MM.1S (cell line): ENCODE results near the gene LEO1.

Experiments used
- DNase-seq: peaks from one replicate; pipeline ENCODE4 v3.0.0-alpha.2; 2015
- H2AFZ ChIP-seq: fragments of 300-600 bp; sonication (generic); 2 replicates; pipeline ENCODE4 v1.6.0; 2016; ENCODE audit warnings: antibody characterized with exemption, low read length
- H3F3A ChIP-seq: fragments of 300-600 bp; sonication (generic); 2 replicates; pipeline ENCODE4 v1.6.1; 2016; ENCODE audit warnings: mild to moderate bottlenecking, antibody characterized with exemption, low read length, moderate library complexity, mixed read lengths; ENCODE audit not compliant: insufficient read depth
- H3K27ac ChIP-seq: fragments of 300-600 bp; sonication (generic); 2 replicates; pipeline ENCODE4 v1.5.1; 2016; ENCODE audit warnings: mild to moderate bottlenecking, low read length
- H3K27me3 ChIP-seq: fragments of 300-600 bp; sonication (generic); replicated peaks from 2 replicates; pipeline ENCODE4 v1.6.0; 2016; ENCODE audit warnings: low read length; ENCODE audit not compliant: insufficient read depth
- H3K36me3 ChIP-seq: fragments of 300-600 bp; sonication (generic); replicated peaks from 2 replicates; pipeline ENCODE4 v1.6.1; 2016; ENCODE audit warnings: mild to moderate bottlenecking, low read length, mixed read lengths; ENCODE audit not compliant: insufficient read depth
- H3K4me1 ChIP-seq: fragments of 300-600 bp; sonication (generic); 2 replicates; pipeline ENCODE4 v1.6.1; 2016; ENCODE audit warnings: low read length, mixed read lengths
- H3K4me2 ChIP-seq: fragments of 300-600 bp; sonication (generic); 2 replicates; pipeline ENCODE4 v1.6.0; 2016; ENCODE audit warnings: low read depth, low read length
- H3K4me3 ChIP-seq: fragments of 300-600 bp; sonication (generic); 2 replicates; pipeline ENCODE4 v1.5.1; 2016; ENCODE audit warnings: low read length, mixed read lengths
- H3K79me2 ChIP-seq: fragments of 300-600 bp; sonication (generic); 2 replicates; pipeline ENCODE4 v1.6.1; 2016; ENCODE audit warnings: mixed run types, low read length, mixed read lengths
- H3K9ac ChIP-seq: fragments of 300-600 bp; sonication (generic); 2 replicates; pipeline ENCODE4 v1.6.1; 2016; ENCODE audit warnings: low read length, mixed read lengths
- H3K9me2 ChIP-seq: fragments of 300-600 bp; sonication (generic); replicated peaks from 2 replicates; pipeline ENCODE4 v1.6.1; 2016; ENCODE audit warnings: mild to moderate bottlenecking, low read length, mixed read lengths; ENCODE audit not compliant: insufficient read depth
- H3K9me3 ChIP-seq: fragments of 300-600 bp; sonication (generic); replicated peaks from 2 replicates; pipeline ENCODE4 v1.6.1; 2016; ENCODE audit warnings: mild to moderate bottlenecking, low read length, mixed read lengths; ENCODE audit not compliant: insufficient read depth
- H4K20me1 ChIP-seq: fragments of 300-600 bp; sonication (generic); 2 replicates; pipeline ENCODE4 v1.6.1; 2016; ENCODE audit warnings: mild to moderate bottlenecking, low read length, moderate library complexity, mixed read lengths; ENCODE audit not compliant: insufficient read depth
- EZH2 ChIP-seq: fragments of 300-600 bp; sonication (generic); optimal IDR thresholded peaks from 2 replicates; pipeline ENCODE3; 2017; ENCODE audit warnings: low read depth, mild to moderate bottlenecking, antibody characterized with exemption, low read length, mixed read lengths
- EZH2phosphoT487 ChIP-seq: fragments of 300-600 bp; sonication (generic); IDR thresholded peaks from 2 replicates; pipeline ENCODE4 v1.6.1; 2018; ENCODE audit warnings: antibody characterized with exemption, low read length
- TF ChIP-seq, protein P1 (sequence below): fragments of 300-600 bp; sonication (generic); IDR thresholded peaks from 2 replicates; pipeline ENCODE4 v1.5.1; 2016; ENCODE audit warnings: antibody characterized with exemption, low read length, mixed read lengths

Gene LEO1

DNA sequence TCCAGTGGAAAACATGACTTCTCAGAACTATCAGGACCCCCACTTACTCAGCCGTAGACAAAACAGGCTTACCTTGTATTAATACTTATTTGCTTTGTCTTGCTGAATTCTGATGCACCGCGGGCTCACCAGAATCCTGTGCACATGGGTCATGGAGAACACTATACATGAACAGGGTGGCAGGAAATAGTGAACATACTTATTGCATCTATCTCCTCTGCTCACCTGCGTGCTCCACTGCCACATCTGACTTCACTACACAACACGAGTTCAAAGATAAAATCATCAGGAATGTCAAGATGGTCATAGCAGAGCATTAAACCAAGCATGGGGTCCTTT, 36.8 kb upstream of the LEO1 start:
- H2AFZ ChIP-seq, result no peak overlapping the region
- TF ChIP-seq EZH2phosphoT487 (no peak), EZH2 (no peak)
- TF ChIP-seq, protein P1, sequence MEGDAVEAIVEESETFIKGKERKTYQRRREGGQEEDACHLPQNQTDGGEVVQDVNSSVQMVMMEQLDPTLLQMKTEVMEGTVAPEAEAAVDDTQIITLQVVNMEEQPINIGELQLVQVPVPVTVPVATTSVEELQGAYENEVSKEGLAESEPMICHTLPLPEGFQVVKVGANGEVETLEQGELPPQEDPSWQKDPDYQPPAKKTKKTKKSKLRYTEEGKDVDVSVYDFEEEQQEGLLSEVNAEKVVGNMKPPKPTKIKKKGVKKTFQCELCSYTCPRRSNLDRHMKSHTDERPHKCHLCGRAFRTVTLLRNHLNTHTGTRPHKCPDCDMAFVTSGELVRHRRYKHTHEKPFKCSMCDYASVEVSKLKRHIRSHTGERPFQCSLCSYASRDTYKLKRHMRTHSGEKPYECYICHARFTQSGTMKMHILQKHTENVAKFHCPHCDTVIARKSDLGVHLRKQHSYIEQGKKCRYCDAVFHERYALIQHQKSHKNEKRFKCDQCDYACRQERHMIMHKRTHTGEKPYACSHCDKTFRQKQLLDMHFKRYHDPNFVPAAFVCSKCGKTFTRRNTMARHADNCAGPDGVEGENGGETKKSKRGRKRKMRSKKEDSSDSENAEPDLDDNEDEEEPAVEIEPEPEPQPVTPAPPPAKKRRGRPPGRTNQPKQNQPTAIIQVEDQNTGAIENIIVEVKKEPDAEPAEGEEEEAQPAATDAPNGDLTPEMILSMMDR, result no peak
- no peaks in the 10 kb centered on the region for H3K79me2 ChIP-seq
- no peaks in the 10 kb centered on the region for H3K9me2 ChIP-seq
- H3K4me3 ChIP-seq, result no peak overlapping the region
- H3K4me2 ChIP-seq, result no peak overlapping the region
- H4K20me1 ChIP-seq, result no peaks in the 10 kb centered on the region
- H3K36me3 ChIP-seq, result no peaks in the 10 kb centered on the region
- no peak overlapping the region for H3K27ac ChIP-seq
- H3K27me3 ChIP-seq, result no peaks in the 10 kb centered on the region
- peaks cover 10% of the 10 kb centered on the region; the same call in 1 of the 2 replicates for H3F3A ChIP-seq
- H3K9me3 ChIP-seq, result no peaks in the 10 kb centered on the region
- DNase-seq, result no peak
- H3K4me1 ChIP-seq, result peaks cover 32% of the 10 kb centered on the region
- no peak overlapping the region for H3K9ac ChIP-seq

DNA sequence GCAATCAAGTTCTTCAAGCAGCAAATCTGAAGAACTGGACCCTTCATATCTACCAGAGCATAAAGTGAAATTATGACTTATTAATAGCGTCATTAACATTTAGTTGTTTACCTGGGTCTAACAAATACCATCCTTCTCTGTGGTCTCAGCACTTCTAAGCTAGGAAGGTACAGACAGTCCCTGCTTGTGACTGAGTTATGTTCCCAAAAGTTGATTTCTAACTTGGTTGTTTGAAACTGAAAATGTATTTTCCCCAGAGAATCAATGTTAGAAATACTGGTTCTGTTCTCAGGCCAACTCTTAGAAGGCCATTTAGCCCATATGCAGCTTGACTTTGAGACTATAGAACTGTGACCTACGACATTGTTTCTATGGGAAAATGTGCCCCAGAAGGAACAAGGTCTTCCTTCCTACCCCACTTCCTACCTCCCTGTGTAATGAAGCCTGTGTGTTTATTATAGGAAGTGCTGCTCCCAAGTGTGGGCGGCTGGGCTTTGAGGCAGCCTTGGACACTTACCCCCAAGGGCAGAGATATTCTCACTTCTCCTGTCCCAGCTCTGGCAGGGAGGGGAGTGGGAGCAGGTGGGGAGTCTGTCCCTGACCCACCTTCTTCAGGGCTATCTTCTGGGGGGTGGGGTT, 35.2 kb upstream of the LEO1 start:
- Histone ChIP-seq H2AFZ (peak overlapping the region; percentile 25), H3K27ac (peak overlapping the region; percentile 53; the same call in 1 of the 2 replicates), H3K4me2 (peak overlapping the region; percentile 62)

DNA sequence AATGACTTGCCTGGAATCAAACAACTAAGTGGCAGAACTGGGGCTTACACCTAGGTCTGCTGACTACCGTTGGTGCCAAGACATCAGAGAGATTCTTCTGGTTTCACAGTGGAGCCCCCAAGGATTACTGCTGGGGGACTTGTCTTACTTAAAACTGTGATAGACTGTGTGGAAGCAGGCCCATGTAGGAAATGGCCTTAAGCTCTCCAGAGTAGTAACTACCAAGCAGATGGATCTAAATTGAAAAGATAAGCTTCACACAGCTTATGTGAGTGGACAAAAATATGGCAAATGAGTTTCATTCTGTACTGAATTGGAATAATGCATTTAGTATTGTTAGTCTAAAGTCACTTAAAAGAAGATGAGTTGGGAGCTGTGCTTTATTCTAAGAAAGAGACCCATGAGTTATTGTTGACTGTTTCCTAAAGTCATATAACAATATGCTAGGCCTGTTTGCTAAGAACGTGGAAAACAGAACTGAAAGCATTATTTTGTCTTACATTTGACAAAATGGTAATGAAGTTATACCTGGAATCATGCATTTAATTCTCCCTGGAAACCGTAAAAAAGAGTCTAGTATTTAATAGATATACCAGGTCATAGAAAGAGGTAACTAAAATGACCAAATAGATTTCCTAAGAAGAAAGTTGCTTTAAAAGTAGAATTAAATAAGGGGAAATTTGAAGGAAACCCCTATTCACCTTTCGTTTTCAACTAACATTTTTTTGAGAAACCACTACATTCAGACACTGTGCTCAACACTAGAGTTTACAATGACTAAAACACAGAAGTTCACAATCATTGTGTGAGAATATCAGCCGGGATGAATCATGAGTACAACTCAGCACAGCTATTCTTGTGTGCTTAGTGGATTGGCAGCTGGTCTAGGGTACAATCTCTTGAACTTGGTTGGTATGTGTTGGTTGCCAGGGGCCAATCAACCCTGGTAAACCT, 34.4 kb upstream of the LEO1 start:
- H3K27ac ChIP-seq, result peak overlapping the region; percentile 53; the same call in 1 of the 2 replicates

More for the DNA sequence above, 35.2 kb upstream of the LEO1 start:
- H3F3A ChIP-seq, result peaks cover 10% of the 10 kb centered on the region; the same call in 1 of the 2 replicates
- no peaks in the 10 kb centered on the region for H3K9me2 ChIP-seq
- TF ChIP-seq EZH2phosphoT487 (no peak), EZH2 (no peak)
- TF ChIP-seq, protein P1, result no peak
- H3K27me3 ChIP-seq, result no peaks in the 10 kb centered on the region
- peaks cover 34% of the 10 kb centered on the region for H3K4me1 ChIP-seq
- peak overlapping the region; percentile 4; the same call in 1 of the 2 replicates for H3K4me3 ChIP-seq
- no peak overlapping the region for H3K9ac ChIP-seq
- DNase-seq, result no peak
- H3K79me2 ChIP-seq, result no peaks in the 10 kb centered on the region
- H3K9me3 ChIP-seq, result no peaks in the 10 kb centered on the region
- no peaks in the 10 kb centered on the region for H3K36me3 ChIP-seq
- H4K20me1 ChIP-seq, result no peaks in the 10 kb centered on the region

More for the DNA sequence above, 34.4 kb upstream of the LEO1 start:
- Histone ChIP-seq H3K4me1 (peaks cover 34% of the 10 kb centered on the region), H3K36me3 (no peaks in the 10 kb centered on the region), H4K20me1 (no peaks in the 10 kb centered on the region), H3K4me3 (peak overlapping the region; percentile 4; the same call in 1 of the 2 replicates), H3K27me3 (no peaks in the 10 kb centered on the region), H3K9ac (no peak overlapping the region), H3F3A (peaks cover 10% of the 10 kb centered on the region; the same call in 1 of the 2 replicates), H3K4me2 (peak overlapping the region; percentile 62), H2AFZ (peak overlapping the region; percentile 25), H3K79me2 (no peaks in the 10 kb centered on the region), H3K9me2 (no peaks in the 10 kb centered on the region), H3K9me3 (no peaks in the 10 kb centered on the region)
- TF ChIP-seq, protein P1, result no peak
- TF ChIP-seq EZH2phosphoT487 (no peak), EZH2 (no peak)
- DNase-seq, result peak; percentile 54
